GM20431 (cell line): ENCODE data around the gene KRTAP13-2.

Experiments used
- in situ Hi-C: fragments of 300-500 bp; cut with MseI, MboI; formaldehyde crosslinking; loops from one replicate; pipeline ENCODE4 v1.15.0; 2020; ENCODE audit warnings: low sequenced_read_pairs; ENCODE audit not compliant: unreplicated experiment

The KRTAP13-2 gene, protein sequence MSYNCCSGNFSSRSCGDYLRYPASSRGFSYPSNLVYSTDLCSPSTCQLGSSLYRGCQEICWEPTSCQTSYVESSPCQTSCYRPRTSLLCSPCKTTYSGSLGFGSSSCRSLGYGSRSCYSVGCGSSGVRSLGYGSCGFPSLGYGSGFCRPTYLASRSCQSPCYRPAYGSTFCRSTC

DNA sequence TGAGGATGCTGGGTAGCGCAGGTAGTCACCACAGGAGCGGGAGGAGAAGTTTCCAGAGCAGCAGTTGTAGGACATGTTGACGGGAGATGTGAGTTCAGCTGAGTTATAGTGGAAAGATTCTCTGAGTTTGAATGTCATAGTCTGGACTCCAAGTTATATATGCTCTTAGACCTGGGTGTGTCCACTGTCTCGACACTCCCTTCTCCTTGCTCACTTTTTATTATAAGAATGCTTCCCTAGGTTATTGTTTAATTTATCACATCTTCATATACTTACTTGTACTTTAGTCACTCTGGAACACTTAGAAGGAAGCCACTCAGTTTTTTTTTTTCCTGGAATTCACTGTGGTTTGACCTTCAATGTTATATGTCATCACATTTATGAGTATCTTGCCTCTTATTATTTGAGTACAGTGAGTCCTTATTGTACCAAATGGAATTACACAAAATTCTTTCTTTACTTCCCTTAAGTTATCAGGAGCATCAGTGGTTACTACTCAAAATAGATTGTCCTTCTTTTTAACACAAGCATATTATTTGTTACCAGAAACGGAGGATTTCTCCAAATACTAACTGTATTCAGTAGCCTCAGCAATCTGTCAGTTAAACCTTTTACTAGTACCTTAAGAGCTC lies at the start of gene KRTAP13-2:
Gene KRTAP13-2 (minus strand): TSS at position 133 of the 632 bp plus-strand sequence. CDS start 58 bp downstream, at position 75.
- in situ Hi-C loops = no loop called here

DNA sequence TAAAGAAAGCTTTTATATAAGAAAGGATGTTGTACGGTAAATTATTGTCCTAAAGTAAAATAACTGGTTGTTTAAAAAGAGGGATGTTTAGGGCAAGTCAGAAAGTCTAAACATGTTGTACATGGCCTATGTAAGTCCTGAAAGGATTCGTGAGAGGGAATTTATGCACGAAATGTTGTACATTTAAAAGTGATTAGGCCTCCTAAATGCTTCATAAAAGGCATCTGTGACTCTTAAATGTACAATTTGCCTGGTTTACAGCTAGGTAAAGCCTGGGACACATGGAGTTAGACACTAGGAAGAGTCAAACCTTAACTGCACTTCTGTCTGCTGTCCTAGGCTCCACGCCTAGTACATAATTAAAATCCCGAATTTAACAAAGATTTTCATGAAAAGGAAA lies 43.9 kb upstream of the KRTAP13-2 start:
- in situ Hi-C loops = no loop called here

DNA sequence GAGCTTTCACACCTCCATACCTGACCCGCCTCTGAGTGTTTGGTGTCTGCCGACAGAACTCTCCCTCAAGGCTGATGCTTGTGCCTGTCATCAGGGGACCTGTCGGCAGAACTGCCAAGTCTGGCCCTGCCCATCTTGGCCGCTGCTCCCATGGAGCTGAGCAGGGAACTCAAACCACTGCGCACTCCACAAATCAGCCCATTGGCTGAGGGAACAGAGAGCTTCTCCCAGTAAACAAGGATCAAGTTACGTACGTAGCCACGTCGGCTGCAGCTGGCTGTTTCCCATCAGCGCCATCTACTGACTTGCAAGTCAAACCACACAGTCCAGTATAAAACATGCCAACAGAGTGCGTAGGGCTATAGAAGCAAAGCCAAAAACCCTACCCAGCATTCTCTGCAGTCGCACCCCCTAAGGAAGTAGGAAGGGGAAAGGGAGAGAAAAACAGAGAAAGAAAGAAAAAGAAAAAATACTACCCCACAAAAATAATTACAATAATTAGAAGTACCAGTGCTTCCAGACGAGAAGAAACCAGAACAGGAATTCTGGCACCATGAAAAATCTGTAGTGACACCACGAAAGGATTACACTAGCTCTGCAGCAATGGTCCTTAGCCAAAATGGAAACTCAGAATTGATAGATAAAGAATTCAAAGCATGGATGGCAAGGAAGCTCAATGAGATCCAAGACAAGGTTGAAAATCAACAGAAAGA lies 36.9 kb upstream of the KRTAP13-2 start:
- in situ Hi-C loops = no loop called here

DNA sequence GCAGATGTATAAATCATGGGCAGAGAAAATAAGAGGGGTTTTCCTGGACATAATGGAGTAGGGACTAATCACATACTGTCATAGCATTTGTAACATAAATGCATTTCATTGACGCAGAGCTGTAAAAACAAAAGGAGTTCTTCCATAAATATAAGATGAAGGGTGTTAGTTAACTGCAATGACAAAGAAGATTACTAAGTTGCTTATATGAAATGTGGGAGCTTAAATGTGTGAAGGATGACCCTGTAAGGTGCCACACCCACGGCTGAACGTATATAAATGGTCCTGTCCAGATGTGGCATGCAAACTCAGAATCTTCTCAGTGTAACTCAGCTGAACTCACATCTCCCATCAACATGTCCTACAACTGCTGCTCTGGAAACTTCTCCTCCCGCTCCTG lies 23.7 kb upstream of the KRTAP13-2 start, which contains the start of gene KRTAP13-1:
Gene KRTAP13-1 (plus strand): TSS at position 301 of the 400 bp plus-strand sequence. CDS start 56 bp downstream, at position 357.
- in situ Hi-C loops = no loop called here

DNA sequence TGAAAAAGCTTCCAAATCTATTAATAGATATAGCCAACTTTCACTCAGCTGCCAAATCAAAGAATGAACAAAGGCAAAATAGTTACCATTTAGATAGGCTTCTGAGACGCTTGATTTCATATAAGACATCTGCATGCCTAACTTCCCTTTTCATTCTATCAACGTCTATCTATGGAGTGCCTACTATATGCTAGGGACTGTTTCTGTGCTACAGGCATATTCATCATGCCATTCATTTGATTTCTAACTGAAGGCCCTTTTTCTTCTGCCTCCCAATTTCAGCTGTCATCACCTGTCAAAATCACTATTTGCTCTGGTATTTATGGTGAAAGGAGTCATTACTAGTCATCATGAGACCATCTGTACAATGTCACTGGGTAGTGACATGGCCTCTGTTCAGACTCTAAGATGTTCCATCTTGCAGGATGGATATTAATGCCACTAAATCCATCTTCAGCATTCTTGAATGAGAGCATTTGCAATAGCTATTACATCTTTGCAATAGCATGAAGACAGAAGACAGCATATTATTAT lies 19.5 kb upstream of the KRTAP13-2 start:
- in situ Hi-C loops = no loop called here

DNA sequence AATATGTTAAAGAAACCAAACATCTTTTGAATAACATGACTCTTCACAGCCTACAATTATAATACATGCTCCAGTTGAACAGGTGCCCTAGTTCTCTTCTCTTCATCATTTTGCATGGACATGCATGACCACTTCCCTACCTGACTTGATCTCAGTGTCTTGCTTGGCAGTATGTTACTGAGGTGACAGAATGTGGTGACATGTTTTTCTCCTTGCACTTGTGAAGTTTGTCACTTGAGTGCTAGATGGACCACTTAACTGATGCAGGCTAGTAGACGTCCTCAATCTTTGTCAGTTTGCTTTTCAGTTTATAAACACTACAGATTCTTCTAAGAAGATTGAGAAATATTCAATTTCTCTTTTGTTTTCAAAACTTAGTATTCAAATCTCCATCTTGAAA lies 10.1 kb upstream of the KRTAP13-2 start:
- in situ Hi-C loops = no loop called here

DNA sequence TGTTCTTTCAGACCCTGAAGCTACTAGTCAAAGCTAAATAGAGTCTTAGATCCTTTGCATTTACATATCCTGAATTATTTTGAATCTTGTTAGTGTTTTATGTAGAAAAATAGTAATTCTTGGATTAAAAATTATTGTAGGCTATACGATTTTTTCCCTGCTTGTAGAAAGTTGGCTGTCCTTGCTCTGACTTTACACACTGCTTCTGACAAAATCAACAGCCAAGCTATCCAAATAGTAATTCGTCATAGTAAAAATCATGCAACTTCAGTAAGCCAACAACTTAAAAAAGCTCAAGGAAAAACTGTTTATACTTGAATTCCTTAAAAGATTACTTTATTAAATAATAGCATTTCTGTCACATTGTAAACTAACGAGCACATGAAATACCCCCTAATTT lies 16.2 kb downstream of the KRTAP13-2 start:
- in situ Hi-C loops = no loop called here

DNA sequence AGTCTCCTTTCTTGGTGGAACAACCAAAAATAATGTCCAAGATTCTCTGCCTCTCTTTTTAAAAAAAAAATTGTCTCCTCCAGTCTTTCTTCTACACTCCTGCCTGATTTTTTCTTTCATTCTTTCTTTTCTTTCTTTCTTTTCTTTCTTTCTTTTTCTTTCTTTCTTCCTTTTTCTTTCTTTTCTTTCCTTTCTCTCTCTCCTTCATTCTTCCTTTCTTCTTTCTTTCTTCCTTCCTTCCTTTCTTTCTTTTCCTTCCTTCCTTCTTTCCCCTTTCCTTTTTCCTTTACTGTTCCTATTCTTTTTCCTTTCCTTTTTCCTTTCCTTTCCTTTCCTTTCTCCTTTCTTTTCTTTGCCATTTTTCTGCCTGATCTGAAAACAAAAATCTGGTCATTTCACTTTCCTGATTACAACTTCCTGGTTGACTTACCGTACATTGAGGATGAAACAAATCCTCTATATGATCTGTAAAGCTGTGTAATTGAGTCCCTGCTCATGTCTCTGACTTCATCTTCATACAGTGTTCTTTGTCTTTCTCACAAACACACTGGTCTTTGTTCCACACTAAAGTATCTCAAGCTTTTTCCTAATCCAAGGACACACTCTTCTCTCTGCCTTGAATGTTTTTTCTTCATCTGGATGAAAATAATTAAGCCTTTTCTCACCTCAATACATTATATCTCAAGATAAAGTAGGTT lies 17.6 kb downstream of the KRTAP13-2 start:
- in situ Hi-C loops = no loop called here

DNA sequence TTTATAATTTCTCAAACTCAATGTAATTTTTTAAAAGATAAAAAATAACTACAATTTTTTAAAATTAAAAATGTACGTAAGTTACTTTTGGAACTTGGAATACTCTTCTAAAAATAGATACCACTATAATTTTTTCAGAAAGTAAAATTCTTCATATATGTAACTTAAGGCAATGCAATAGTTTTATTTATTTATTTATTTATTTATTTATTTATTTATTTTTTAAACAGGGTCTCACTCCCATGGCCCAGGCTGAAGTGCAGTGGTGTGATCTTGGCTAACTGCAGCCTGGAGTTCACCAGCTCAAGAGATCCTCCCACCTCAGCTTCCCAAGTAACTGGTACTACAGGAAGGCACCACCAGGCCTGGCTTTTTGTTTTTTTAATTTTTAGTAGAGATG lies 20.5 kb downstream of the KRTAP13-2 start:
- in situ Hi-C loops = no loop called here

DNA sequence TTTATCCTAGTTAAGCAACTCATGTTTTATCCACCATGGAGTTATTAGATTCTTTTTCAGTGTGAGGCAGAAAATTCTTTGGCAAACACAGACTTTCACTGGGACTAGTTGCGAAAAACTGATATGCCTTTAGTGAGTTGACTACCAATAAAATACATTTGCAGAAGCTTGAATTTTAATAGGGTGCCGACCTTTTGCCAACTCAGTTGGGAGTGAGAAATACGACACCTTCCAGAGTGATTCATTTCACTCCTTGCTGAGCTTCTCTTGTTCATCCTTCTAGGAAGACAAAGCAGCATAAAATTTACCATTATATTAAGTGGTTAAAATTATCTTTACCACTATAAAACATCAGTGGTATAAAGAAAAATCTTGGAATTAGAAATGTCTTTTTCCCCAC lies 22.5 kb downstream of the KRTAP13-2 start:
- in situ Hi-C loops = loop anchor here (25.0 kb wide), 1 partner anchor 738 kb away; no protein-coding TSS in a partner anchor

DNA sequence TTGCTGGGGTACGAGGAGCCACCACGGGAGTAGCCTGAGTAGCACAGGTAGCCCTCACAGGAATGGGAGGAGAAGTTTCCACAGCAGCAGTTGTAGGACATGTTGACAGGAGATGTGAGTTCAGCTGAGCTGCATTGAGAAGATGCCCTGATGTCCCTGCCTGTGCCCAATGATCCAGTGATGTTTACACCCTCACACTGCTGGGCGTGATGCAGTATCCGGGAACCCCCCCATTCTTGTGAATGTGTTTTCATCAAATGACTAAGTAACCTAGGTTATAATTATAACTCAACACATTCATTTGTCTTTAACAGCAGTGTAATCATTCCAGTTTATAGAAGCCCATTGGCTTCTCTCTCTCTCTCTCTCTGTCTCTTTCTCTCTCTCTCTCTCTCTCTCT lies 23.6 kb downstream of the KRTAP13-2 start, which contains the start of gene KRTAP23-1:
Gene KRTAP23-1 (minus strand): TSS at position 101 of the 400 bp plus-strand sequence. CDS start 0 bp downstream, at position 101.
- in situ Hi-C loops = loop anchor here (25.0 kb wide), 1 partner anchor 739 kb away; no protein-coding TSS in a partner anchor

DNA sequence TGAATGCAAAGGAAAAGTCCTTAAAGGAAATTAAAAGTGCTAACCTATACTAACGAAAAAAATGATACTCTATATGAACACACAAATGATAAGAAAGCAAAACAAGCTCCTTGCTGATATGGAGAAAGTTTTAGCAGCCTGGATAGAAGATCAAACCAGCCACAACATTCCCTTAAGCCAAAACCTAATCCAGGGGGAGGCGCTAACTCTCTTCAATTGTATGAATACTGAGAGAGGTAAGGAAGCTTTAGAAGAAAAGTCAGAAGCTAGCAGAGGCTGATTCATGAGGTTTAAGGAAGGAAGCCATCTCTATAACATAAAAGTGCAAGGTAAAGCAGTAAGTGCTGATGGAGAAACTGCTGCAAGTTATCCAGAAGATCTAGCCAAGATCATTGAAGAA lies 27.1 kb downstream of the KRTAP13-2 start:
- in situ Hi-C loops = loop anchor here (25.0 kb wide), 1 partner anchor 742 kb away; no protein-coding TSS in a partner anchor

DNA sequence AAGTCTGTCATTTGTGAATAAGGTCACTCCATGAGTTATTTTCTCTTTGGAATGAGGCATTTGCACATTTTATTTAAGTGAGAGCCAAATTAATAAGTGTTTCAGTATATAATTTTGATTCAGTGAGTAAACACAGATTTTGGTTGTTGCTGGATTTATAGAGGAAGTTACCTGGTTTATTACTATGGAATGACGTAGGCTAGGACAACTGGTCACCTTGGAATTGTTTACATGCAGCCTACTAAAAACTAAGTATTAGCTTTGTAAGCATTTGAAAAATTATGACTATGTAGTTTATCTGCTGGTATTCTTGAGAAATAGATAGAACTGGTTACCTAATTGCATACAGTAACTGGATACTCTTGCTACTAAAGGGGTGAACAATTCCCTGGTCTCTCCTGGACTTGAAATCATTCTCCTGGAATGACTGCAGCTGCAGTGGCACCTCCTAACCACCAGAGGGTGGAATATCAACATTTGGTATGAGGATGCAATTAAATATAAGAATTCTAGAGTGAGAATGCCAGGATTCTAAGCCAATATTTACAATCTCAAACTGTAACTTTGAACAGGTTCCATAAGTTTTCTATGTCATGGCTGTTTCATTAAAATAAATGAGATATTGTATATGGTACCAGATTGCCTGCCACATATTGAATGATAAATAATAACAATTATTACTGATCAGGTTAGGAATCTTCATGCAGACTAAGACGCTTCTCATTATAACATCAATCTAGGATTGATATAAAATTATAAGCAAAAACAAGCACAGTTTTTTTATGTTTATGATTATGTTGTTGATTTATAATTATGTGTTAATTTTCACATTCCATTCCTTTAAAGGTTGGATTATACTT lies 31.1 kb downstream of the KRTAP13-2 start:
- in situ Hi-C loops = loop anchor here (25.0 kb wide), 1 partner anchor 746 kb away; no protein-coding TSS in a partner anchor

DNA sequence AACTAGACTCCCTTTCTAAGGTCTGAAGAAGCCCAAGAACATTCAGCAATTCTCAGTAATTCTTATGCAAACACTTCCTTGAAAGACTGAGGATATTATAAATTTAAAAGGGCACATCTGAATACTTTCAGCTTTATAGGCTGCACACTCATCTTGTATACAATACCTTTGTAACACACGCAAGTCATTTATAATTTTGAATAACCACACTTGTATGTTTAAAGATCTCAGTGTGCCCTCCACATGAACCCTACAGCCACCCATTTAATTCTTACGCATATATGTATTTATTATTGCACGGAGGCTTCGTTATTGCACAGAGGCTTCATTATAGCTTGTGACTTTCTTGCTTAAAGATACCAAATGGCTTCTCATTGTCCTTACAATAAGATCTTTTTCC lies 33.4 kb downstream of the KRTAP13-2 start:
- in situ Hi-C loops = loop anchor here (25.0 kb wide), 1 partner anchor 749 kb away; no protein-coding TSS in a partner anchor

DNA sequence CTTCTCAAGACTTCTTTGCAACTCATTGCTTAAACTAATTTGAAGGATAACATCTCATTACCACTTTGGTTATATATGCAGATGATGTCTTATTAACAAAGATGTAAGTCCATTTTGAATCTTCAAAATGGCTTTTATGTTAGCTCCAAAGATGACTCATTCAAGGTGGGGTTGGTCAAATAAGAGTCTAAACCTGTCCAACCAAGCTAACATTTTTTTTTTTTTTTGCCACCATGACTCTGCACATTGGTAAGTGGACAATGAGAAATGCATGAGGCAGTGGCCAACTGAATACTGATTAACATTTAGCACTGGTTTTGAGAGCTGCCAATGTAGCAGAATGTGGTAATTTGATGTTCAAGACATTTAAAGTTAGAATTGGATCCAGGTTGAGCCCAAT lies 34.3 kb downstream of the KRTAP13-2 start:
- in situ Hi-C loops = loop anchor here (25.0 kb wide), 1 partner anchor 750 kb away; no protein-coding TSS in a partner anchor

DNA sequence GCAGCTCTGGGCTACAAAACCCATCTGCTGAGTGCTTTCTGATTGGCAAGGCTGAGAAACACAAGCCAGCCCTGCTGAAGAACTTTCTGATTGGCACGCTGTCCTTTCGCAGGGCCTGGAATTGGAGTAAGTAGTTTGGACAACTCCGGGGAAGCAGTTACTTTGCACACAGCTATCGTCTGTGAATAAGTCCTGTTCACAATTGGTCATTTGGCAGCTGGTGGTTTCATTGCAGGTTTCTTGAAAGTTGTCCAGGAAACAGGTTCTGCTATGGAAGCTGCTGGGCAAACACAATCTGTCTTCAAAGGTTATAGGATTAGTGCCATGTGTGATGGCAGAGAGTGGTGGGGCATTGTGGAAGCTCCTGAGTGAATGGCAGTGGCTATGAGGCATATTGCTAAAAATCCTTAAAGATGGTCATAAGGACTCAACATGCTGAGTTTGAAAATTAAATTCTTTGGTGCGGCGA lies 34.8 kb downstream of the KRTAP13-2 start, which contains the start of gene KRTAP27-1:
Gene KRTAP27-1 (minus strand): TSS at position 419 of the 469 bp plus-strand sequence. CDS start 26 bp downstream, at position 393.
- in situ Hi-C loops = loop anchor here (25.0 kb wide), 1 partner anchor 750 kb away; no protein-coding TSS in a partner anchor

DNA sequence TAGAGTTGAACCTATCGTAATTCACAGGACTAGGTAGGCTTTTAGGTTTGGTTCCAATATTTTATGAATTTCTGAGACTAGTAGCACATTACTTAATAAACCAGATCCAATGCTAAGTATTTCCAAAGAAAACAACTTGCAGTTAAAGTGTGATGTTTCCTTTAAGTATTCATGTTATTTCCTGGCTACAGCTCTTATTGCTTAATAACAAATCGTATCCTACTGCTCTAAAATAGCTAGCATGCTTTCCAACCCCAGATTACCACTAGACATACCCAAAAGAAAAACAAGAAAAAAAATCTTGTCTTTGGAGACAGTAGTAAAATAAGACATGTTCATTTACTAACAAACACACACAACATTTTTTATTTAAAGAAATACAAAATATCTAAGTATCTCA lies 35.5 kb downstream of the KRTAP13-2 start:
- in situ Hi-C loops = loop anchor here (25.0 kb wide), 1 partner anchor 751 kb away; no protein-coding TSS in a partner anchor

DNA sequence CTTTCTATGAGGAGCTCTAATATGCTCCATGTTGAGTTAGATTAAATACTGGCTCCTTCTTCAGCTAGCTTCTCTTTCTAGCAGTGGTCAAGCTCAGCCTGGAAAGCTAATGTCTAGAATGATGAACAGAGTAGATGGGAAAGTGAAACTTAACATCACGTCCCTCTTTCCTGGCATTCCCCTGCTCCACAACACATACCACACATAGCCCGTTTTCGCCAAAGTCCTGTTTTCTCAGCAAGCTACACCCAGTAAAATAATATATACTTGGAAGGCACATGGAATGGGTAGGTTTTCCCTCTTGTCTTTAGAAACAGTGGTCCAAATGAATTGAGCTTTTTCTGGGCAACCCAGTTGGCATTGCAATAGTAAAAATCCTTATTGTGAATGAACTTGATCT lies 38.3 kb downstream of the KRTAP13-2 start:
- in situ Hi-C loops = loop anchor here (25.0 kb wide), 1 partner anchor 754 kb away; no protein-coding TSS in a partner anchor
